Measurements from ENCODE around the gene LYAR. TPM values are rescaled to one million over a fixed set of nuclear protein-coding genes. Genes with fewer than 3 reads are reported as not detected.

Gene LYAR
- total RNA-seq, 3 donors from 2014 or later = 5.2 to 12.9 (median 8.2) TPM

- Histone ChIP-seq H3K36me3 (ENCODE audit: low read depth) (peaks cover 7% of the 10 kb centered on the region), H3K4me1 (ENCODE audit: low read depth) (no peaks in the 10 kb centered on the region), H3K4me3 (no peak overlapping the region), H3K9me3 (no peaks in the 10 kb centered on the region)
- TF ChIP-seq CTCF (IDR thresholded peaks at IDR 0.05) = no peak
- intact Hi-C loops (cut with DNase I, micrococcal nuclease) = no loop called here
- ATAC-seq (no peak), DNase-seq (no peak)
These were observed 19.4 kb downstream of the LYAR start for GRCh38 chr4:4270529-4270928.

- H3K9me3 ChIP-seq = no peaks in the 10 kb centered on the region
- peaks cover 7% of the 10 kb centered on the region for H3K36me3 ChIP-seq (ENCODE audit: low read depth)
- H3K4me1 ChIP-seq (ENCODE audit: low read depth) = no peaks in the 10 kb centered on the region
- DNase-seq (no peak), ATAC-seq (peak; percentile 67)
- intact Hi-C loops (cut with DNase I, micrococcal nuclease) = no loop called here
- H3K4me3 ChIP-seq = no peak overlapping the region
- TF ChIP-seq CTCF (IDR thresholded peaks at IDR 0.05) = no peak
These were observed 20.1 kb downstream of the LYAR start for GRCh38 chr4:4269856-4270255.

GRCh38 chr4:4269331-4269731, 20.6 kb downstream of the LYAR start:
- Histone ChIP-seq H3K9me3 (no peaks in the 10 kb centered on the region), H3K36me3 (ENCODE audit: low read depth) (peaks cover 7% of the 10 kb centered on the region), H3K4me1 (ENCODE audit: low read depth) (no peaks in the 10 kb centered on the region), H3K4me3 (no peak overlapping the region)
- peak; percentile 70 for ATAC-seq
- TF ChIP-seq CTCF (IDR thresholded peaks at IDR 0.05) = no peak
- peak in 1 of 3 donors; percentile 54 for DNase-seq
- intact Hi-C loops (cut with DNase I, micrococcal nuclease) = no loop called here

- Histone ChIP-seq H3K4me1 (ENCODE audit: low read depth) (no peaks in the 10 kb centered on the region), H3K36me3 (ENCODE audit: low read depth) (peaks cover 7% of the 10 kb centered on the region), H3K4me3 (no peak overlapping the region), H3K9me3 (no peaks in the 10 kb centered on the region)
- ATAC-seq (peak; percentile 9), DNase-seq (no peak)
- TF ChIP-seq CTCF (IDR thresholded peaks at IDR 0.05) = no peak
- intact Hi-C loops (cut with DNase I, micrococcal nuclease) = no loop called here
These were observed 21.2 kb downstream of the LYAR start for GRCh38 chr4:4268776-4269175.

- DNase-seq (no peak), ATAC-seq (no peak)
- no peak for TF ChIP-seq CTCF (IDR thresholded peaks at IDR 0.05)
- no peaks in the 10 kb centered on the region for H3K4me1 ChIP-seq (ENCODE audit: low read depth)
- H3K36me3 ChIP-seq (ENCODE audit: low read depth) = peaks cover 3% of the 10 kb centered on the region
- no peaks in the 10 kb centered on the region for H3K9me3 ChIP-seq
- no peak overlapping the region for H3K4me3 ChIP-seq
- intact Hi-C loops (cut with DNase I, micrococcal nuclease) = no loop called here
These were observed 22.0 kb downstream of the LYAR start for GRCh38 chr4:4267981-4268380.

- Histone ChIP-seq H3K9me3 (no peaks in the 10 kb centered on the region), H3K36me3 (ENCODE audit: low read depth) (no peaks in the 10 kb centered on the region), H3K4me3 (no peak overlapping the region), H3K4me1 (ENCODE audit: low read depth) (peaks cover 2% of the 10 kb centered on the region)
- TF ChIP-seq CTCF (IDR thresholded peaks at IDR 0.05) = no peak
- intact Hi-C loops (cut with DNase I, micrococcal nuclease) = no loop called here
- ATAC-seq (peak; percentile 71), DNase-seq (no peak)
These were observed 29.7 kb downstream of the LYAR start for GRCh38 chr4:4260185-4260751.
